ENCODE data around the gene MRPL49.

DNA sequence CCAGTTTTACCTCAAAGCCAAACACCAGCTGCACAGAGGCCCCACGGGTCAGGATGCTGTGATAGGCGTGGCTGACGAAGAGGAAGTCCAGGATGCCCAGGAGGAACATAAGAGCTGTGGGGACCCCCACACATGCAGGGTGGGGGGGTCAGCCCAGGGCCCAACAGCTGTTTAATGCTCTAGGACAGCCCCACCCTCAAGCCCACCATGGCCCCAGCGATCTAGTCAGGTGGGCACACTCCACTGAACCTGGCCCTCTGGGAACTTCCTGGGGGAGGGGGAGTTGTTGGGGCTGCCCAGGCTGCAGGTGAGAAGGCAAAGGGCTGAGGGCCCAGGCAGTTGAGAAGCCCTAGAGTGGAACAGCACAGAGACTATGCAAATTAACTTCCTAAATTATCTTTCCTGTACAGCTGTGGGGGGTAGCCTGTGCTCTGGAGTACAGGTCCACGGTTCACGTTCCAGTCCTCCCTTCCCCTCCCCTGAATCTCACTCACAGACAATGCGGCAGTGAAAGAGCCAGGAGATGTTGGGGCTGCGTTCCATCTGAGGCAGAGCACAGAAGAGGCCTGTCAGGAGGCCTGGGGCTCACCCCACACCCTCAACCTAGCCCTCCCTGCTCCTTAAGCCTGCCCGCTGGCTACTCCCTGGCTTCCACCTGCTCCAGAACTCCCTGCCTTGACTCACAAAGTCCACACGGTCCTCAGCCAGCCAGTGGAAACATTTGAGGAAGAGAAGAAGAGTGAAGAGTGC, 10.3 kb downstream of the MRPL49 start:
- TF ChIP-seq, protein P1, sequence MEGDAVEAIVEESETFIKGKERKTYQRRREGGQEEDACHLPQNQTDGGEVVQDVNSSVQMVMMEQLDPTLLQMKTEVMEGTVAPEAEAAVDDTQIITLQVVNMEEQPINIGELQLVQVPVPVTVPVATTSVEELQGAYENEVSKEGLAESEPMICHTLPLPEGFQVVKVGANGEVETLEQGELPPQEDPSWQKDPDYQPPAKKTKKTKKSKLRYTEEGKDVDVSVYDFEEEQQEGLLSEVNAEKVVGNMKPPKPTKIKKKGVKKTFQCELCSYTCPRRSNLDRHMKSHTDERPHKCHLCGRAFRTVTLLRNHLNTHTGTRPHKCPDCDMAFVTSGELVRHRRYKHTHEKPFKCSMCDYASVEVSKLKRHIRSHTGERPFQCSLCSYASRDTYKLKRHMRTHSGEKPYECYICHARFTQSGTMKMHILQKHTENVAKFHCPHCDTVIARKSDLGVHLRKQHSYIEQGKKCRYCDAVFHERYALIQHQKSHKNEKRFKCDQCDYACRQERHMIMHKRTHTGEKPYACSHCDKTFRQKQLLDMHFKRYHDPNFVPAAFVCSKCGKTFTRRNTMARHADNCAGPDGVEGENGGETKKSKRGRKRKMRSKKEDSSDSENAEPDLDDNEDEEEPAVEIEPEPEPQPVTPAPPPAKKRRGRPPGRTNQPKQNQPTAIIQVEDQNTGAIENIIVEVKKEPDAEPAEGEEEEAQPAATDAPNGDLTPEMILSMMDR (IDR thresholded peaks at IDR 0.05; ENCODE audit: insufficient read depth, low read depth, low read length), result no peak
- TF ChIP-seq EZH2 (IDR thresholded peaks at IDR 0.05; ENCODE audit: insufficient read depth, low read length), result no peak

Measured in astrocyte (in vitro differentiated cells and primary cell).